Fibroblast of skin of left quadriceps (primary cell): Measurements from ENCODE around the gene ASAP2.

ENCODE experiments used
- DNase-seq, 2 experiments: peaks; one replicate each; pipeline ENCODE4 v3.0.0-alpha.2; 2013; ENCODE audit warnings: low read depth in 2 of 2

The ASAP2 gene

GRCh38 chr2:9400268-9401058 is 193.9 kb downstream of the ASAP2 start:
- no peak for DNase-seq

GRCh38 chr2:9401059-9401547 is 194.5 kb downstream of the ASAP2 start:
- no peak for DNase-seq

GRCh38 chr2:9401646-9402371 is 195.2 kb downstream of the ASAP2 start:
- no peak for DNase-seq

GRCh38 chr2:9403924-9404323 is 197.3 kb downstream of the ASAP2 start:
- no peak for DNase-seq

GRCh38 chr2:9404451-9404850 is 197.8 kb downstream of the ASAP2 start:
- DNase-seq = no peak

GRCh38 chr2:9405636-9406035 is 199.0 kb downstream of the ASAP2 start:
- DNase-seq = no peak

- DNase-seq = no peak
These were observed 200.1 kb downstream of the ASAP2 start for GRCh38 chr2:9406529-9407362.

- no peak for DNase-seq
These were observed 200.8 kb downstream of the ASAP2 start for GRCh38 chr2:9407363-9407811.

- no peak for DNase-seq
These were observed 202.1 kb downstream of the ASAP2 start for GRCh38 chr2:9408641-9409151.

GRCh38 chr2:9410108-9410507 is 203.5 kb downstream of the ASAP2 start:
- DNase-seq = no peak

GRCh38 chr2:9412781-9413180 is 206.2 kb downstream of the ASAP2 start:
- no peak for DNase-seq

GRCh38 chr2:9415516-9416169 is 209.0 kb downstream of the ASAP2 start:
- no peak for DNase-seq

GRCh38 chr2:9416267-9416961 is 209.8 kb downstream of the ASAP2 start:
- no peak for DNase-seq

- DNase-seq = no peak
These were observed 210.3 kb downstream of the ASAP2 start for GRCh38 chr2:9416962-9417316.

GRCh38 chr2:9417725-9418124 is 211.1 kb downstream of the ASAP2 start:
- DNase-seq = no peak

GRCh38 chr2:9418746-9419145 is 212.1 kb downstream of the ASAP2 start:
- no peak for DNase-seq

GRCh38 chr2:9419541-9419940 is 212.9 kb downstream of the ASAP2 start:
- DNase-seq = no peak

GRCh38 chr2:9420495-9420894 is 213.9 kb downstream of the ASAP2 start:
- DNase-seq = no peak

- DNase-seq = no peak
These were observed 215.9 kb downstream of the ASAP2 start for GRCh38 chr2:9422321-9423099.
